HK-2 (cell line): ENCODE measurements around the gene SCMH1.
"Not testable (repeated sequence)": the region's sequence is repeated elsewhere in the genome, so short reads cannot be mapped to it uniquely, and the experiment has no call there.

Experiments
- DNase-seq: peaks from one replicate; pipeline ENCODE4 v3.0.0-alpha.2; 2018; ENCODE audit not compliant: unreplicated experiment

Gene SCMH1

GRCh38 chr1:41152622-41153044 lies 89.5 kb downstream of the SCMH1 start:
- DNase-seq = no peak

- no peak for DNase-seq
Observed at GRCh38 chr1:41151846-41152245, 90.3 kb downstream of the SCMH1 start.

DNA sequence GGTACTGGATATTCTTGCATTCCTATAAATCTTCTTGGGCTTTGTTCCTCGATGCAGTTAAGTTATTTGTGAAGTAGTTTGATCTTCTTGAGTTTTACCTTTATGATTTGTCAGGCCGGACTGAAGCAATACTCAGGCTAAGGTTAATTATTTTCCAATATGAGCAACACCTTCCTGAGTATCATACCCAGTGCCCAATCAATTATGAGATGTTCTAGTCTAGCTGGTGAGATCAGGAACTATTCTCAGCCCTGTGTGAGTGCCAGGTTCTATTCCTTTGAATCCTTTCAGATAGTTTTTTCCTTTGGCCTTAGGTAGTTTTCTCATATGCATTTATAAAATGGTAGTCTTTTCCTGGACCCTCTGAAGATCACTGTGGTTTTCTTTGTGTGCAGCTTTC lies 92.5 kb downstream of the SCMH1 start:
- no peak for DNase-seq

GRCh38 chr1:41144285-41144684 lies 97.8 kb downstream of the SCMH1 start:
- no peak for DNase-seq

DNA sequence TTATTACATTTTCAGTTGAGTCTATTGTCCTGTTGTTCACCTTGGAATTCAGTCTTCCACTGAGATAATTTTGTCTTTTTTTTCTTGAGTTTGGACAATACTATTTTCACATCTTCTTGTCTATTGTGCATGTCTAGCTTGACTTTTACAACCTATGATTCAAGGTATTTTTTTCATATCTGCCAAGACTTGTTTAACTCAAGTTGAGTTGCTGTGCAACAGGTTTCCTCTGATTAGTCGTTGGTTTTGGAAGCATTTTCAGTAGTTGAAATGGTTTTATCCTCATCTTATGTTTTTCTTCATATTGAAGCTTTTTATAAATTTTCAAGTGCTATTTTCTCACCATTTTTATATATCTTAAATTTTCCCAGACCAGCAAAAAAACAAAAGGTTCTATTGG lies 103.6 kb downstream of the SCMH1 start:
- no peak for DNase-seq

DNA sequence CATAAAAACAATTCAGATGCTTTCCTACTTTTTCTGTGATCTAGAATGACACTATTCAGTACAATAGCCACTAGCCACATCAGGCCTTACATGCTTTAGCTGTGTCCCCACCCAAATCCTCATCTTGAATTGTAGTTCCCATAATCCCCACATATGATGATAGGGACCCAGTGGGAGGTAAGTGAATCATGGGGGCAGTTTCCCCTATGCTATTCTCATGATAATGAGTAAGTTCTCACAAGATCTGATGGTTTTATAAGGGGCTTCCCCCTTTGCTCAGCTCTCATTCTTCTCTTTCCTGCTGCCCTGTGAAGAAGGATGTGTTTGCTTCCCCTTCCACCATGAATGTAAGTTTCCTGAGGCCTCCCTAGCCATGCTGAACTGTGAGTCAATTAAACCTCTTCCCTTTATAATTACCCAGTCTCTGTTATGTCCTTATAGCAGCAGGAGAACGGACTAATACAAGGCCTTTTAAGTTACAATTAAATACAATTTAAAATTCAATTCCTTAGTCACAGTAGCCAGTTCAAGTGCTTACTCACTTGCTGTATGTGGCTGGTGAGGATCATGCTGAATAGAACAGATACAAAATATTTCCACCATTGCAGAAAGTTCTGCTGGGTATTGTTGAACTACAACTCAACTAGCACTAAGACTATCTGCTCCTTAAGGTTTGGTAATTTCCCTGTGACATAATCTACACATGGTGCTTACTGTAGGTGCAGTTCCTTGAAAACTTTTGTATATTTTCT lies 106.7 kb downstream of the SCMH1 start:
- no peak for DNase-seq

DNA sequence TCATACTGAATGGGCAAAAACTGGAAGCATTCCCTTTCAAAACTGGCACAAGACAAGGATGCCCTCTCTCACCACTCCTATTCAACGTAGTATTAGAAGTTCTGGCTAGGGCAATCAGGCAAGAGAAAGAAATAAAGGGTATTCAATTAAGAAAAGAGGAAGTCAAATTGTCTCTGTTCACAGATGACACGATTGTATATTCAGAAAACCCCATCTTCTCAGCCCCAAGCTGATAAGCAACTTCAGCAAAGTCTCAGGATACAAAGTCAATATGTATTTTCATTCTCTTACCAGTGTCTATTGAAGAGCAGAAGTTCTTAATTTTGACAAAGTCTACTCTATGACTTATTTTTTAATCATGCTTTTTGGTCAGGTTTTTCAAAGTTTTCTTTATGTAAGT lies 107.8 kb downstream of the SCMH1 start:
- DNase-seq = not testable (repeated sequence)

- peak; percentile 33 for DNase-seq
Observed at GRCh38 chr1:41122851-41123518, 119.1 kb downstream of the SCMH1 start.

DNA sequence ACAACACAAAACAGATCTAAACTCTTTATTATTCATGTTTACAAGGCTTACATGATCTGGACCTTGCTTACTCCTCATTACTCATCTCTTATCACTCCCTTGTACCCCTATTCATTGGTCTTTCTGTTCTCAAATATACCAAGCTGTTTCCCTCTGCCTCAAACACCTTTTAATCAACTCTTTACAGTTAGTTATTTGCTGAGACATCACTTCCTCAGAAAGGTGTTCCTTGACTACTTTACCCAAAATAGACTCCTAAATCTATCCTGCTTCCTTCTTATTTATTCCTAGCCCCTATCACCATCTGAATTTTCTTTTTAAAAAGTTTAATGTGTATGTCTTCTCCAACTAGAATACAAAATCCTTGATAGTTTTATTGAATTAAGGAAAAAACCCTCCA lies 120.0 kb downstream of the SCMH1 start:
- DNase-seq = no peak

DNA sequence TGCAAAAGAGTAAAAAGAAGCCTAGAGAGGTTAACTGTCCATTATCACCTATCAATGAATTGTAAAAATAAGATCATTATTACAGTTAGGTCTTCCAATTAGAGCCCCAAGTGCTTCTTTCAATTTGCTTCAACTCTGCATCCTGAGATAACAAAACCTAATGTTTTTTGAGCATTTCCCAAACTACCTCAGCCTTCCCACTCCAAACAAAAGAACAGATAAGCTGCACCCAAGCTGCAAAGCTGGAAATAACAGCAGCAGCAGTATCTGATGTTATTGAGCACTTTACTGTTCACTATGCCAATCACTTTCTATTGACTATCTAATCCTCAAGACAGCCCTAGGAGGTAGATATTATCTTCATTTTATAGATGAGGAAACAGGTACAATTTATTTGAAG lies 123.5 kb downstream of the SCMH1 start:
- no peak for DNase-seq

- not testable (repeated sequence) for DNase-seq
Observed at GRCh38 chr1:41117241-41117640, 124.9 kb downstream of the SCMH1 start.

GRCh38 chr1:41110736-41111135 lies 131.4 kb downstream of the SCMH1 start:
- no peak for DNase-seq

DNA sequence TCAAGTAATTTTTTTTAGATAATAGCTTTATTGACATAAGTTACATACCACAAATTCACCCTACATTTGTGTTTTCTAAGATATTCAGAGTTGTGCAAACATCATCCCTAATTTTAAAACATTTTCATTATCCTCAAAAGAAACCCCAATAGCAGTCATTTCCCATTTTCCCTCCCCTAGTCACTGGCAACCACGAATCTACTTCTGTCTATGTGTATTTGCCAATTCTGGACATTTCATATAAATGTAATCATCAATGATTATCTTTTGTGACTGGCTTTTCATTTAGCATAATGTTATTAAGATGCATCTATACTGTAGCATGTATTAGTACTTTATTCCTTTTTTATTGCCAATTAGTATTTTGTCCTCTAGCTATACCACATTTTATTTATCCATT lies 131.8 kb downstream of the SCMH1 start:
- DNase-seq = no peak

- DNase-seq = no peak
Observed at GRCh38 chr1:41109310-41110197, 132.6 kb downstream of the SCMH1 start.

- no peak for DNase-seq
Observed at GRCh38 chr1:41108696-41109275, 133.3 kb downstream of the SCMH1 start.

DNA sequence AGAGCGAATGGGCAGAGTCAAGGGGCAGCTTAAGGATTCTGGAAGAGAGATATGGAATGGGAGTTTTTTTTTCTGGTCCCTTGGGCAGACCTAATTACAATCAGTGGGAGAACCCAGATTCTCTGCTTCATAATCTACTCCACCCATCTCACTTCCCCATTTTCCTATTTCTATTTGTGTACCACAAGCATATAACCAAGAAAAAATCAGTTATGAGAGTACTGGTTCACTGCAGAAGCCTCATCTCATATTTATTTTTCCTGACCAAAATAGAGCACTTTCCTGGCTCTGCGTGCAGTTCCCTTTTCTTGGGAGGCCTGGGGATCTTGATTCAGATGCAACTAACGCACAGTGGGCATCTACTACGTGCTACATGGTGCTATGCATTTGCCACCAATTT lies 138.3 kb downstream of the SCMH1 start:
- DNase-seq = no peak

DNA sequence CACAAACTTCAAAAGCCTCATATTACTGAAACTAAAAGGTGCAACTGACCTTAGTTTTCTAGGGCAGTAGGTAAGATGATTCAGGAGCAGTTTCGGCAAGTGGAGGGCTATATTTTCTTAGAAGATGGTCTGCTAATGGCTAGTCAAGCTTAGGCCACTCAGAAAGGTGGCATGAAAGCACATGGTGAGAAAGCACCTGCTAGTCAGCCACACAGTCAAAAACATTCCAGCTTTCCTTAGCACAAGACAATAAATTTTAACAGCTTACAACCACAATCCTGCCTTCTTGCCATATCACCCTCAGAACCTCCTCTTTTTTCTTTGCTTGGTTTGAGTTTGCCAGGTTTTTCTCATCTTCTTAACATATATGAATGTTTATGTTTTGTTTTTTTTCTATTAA lies 139.5 kb downstream of the SCMH1 start:
- no peak for DNase-seq

GRCh38 chr1:41101950-41102607 lies 140.0 kb downstream of the SCMH1 start:
- DNase-seq = no peak

- no peak for DNase-seq
Observed at GRCh38 chr1:41101076-41101475, 141.0 kb downstream of the SCMH1 start.

DNA sequence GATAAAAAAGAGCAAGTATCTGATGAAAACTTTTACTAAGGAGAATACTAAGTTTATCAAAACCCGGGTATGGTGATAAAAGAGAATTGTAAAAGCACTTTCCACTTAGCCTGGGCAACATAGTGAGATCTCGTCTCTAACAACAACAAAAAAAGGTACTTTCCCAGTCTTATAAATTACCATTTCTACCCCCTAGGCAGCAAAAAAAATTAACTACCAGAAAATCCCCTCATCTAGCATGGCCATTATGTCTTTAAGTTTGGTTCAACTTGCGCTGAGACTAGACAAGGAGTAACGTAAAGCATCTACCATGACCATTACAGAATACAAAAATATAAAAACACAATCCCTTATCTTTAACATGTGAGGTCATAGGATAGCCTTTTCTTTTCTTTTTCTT lies 141.9 kb downstream of the SCMH1 start:
- DNase-seq = no peak

DNA sequence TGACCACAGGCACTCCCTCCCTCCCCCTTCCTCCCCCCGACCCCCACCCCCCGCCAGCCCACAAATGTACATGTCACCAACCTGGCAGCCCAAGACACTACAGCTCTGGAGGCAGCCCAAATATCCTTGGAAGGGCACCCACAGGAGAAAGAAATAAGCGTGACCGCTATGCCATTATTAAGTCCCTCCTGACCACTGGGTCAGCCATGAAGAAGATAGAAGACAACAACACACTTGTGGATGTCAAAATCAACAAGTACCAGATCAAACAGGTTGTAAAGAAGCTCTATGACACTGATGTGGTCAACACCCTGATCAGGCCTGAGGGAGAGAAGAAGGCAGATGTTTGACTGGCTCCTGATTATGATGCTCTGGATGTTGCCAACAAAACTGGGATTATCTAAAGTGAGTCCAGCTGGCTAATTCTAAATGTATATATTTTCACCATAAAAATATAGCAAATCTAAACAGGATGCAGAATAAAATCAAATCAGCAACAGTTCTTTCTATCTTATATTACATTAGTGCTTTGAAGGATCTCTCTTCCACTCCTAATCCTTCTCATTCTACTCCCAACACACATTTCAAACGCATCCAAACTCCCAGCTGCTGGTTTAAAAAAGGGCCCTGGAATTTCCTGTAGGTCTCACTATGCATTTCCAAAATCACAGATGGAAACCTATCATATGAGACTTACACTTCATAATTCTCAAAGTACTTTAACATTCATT lies 143.2 kb downstream of the SCMH1 start:
- DNase-seq = no peak
